Measurements from ENCODE around the gene RBPJ. TPM values are rescaled to one million over a fixed set of nuclear protein-coding genes. Genes with fewer than 3 reads are reported as not detected.

RBPJ gene
- total and polyA plus RNA-seq, 2 of the 8 experiments (the other 6 are each of a cell fraction or from before 2014, with no cell fraction given): 65.5 to 217 TPM

GRCh38 chr4:26412381-26413372 lies 91.9 kb downstream of the RBPJ start:
- Histone ChIP-seq H2BK12ac (ENCODE audit: low read depth, low read length) (no peak overlapping the region), H3K18ac (ENCODE audit: extremely low read depth, low read length) (peak overlapping the region; percentile 49; the same call in 1 of the 2 replicates), H3K4ac (replicated peaks; ENCODE audit: insufficient read length, low read depth, low read length) (no peak overlapping the region), H3K56ac (replicated peaks; ENCODE audit: insufficient read length, low read depth, low read length) (no peak overlapping the region), H3K14ac (ENCODE audit: insufficient read length) (no peak overlapping the region), H3K23me2 (ENCODE audit: low read depth, low read length) (no peaks in the 10 kb centered on the region), H2BK20ac (ENCODE audit: low read length) (no peak overlapping the region), H3K79me1 (ENCODE audit: low read depth, low read length) (peaks cover 2% of the 10 kb centered on the region; the same call in 1 of the 2 replicates), H3K36me3 (ENCODE audit: control insufficient read depth in 2 of 4, insufficient read depth in 4 of 4, low read length in 3 of 4) (peaks cover 0 to 33% (median 16%) of the 10 kb centered on the region in 4 experiments; a peak in 5 of 8 replicates), H3K27ac (ENCODE audit: low read depth, low read length) (0 out of 2 replicates have a peak overlapping the region, but pooled peaks have one; percentile 18), H3K23ac (ENCODE audit: insufficient read length) (no peak overlapping the region), H4K20me1 (replicated peaks in 1 of 2; ENCODE audit: control insufficient read depth in 1 of 2, insufficient read depth in 2 of 2, low read length in 2 of 2) (no peaks in the 10 kb centered on the region), H4K5ac (ENCODE audit: insufficient read length, low read depth, low read length) (no peak overlapping the region), H2BK15ac (ENCODE audit: low read length) (peak overlapping the region; percentile 50; the same call in 1 of the 2 replicates), H3K9me3 (ENCODE audit: insufficient read depth in 2 of 2, low read depth in 1 of 2, low read length in 1 of 2) (no peaks in the 10 kb centered on the region; a peak in 1 of 4 replicates), H2BK120ac (replicated peaks; ENCODE audit: low read depth, low read length) (no peak overlapping the region), H3K9ac (replicated peaks in 1 of 4; ENCODE audit: extremely low read depth in 1 of 4, low read depth in 3 of 4, low read length in 3 of 4) (no peak overlapping the region), H4K91ac (replicated peaks; ENCODE audit: insufficient read length, low read length) (no peak overlapping the region), H3K79me2 (ENCODE audit: control insufficient read depth in 1 of 2, insufficient read depth in 2 of 2, low read length in 2 of 2) (peaks cover 0 to 79% of the 10 kb centered on the region in 2 experiments; a peak in 3 of 4 replicates), H2BK5ac (ENCODE audit: low read depth, low read length) (no peak overlapping the region; the same call in none of the 2 replicates), H3K4me2 (ENCODE audit: insufficient read depth in 1 of 2, low read depth in 2 of 2, low read length in 2 of 2) (no peak overlapping the region), H3K27me3 (replicated peaks in 1 of 4; ENCODE audit: control insufficient read depth in 3 of 4, extremely low read depth in 1 of 4, insufficient read depth in 3 of 4, low read length in 3 of 4) (no peaks in the 10 kb centered on the region), H4K8ac (ENCODE audit: extremely low read depth, insufficient read depth, low read length) (no peak overlapping the region), H3K4me3 (ENCODE audit: extremely low read depth in 1 of 4, insufficient read depth in 2 of 4, low read depth in 3 of 4, low read length in 4 of 4) (no peak overlapping the region), H2AK5ac (ENCODE audit: low read depth, low read length) (no peak overlapping the region; the same call in 1 of the 2 replicates), H3K4me1 (replicated peaks in 1 of 4; ENCODE audit: control insufficient read depth in 3 of 4, insufficient read depth in 4 of 4, low read length in 3 of 4) (peaks cover 0 to 5% (median 1%) of the 10 kb centered on the region in 4 experiments; a peak in 2 of 7 replicates), H2AFZ (ENCODE audit: low read length) (no peak overlapping the region)
- POLR2A ChIA-PET (ENCODE audit: partially characterized antibody): interaction anchor here (0.6 to 1.3 kb wide), 2 partner anchors 19 to 415 kb away, joined by 3 read pairs; no protein-coding TSS in a partner anchor
- CTCF ChIA-PET (ENCODE audit: partially characterized antibody): interaction anchor here (0.8 to 7.9 kb wide), 8 partner anchors 14 to 383 kb away, joined by 3 to 66 read pairs (median 4); no protein-coding TSS in a partner anchor
- DNase-seq (ENCODE audit: low read depth in 1 of 2, low spot score in 2 of 2): no peak
- 89% methylated on average over 7 of the region's 7 CpGs; no CpG with 5 or more reads in 1 of the 2 experiments for WGBS, 2 experiments (ENCODE audit: extremely low coverage in 1 of 2, insufficient coverage in 1 of 2, insufficient read length in 1 of 2, insufficient replicate concordance in 2 of 2, low coverage in 1 of 2, low lambda C conversion rate in 2 of 2, missing lambda C conversion rate in 1 of 2)
- FAIRE-seq: no peak
- TF ChIP-seq ATF3 (IDR thresholded peaks at IDR 0.05; ENCODE audit: insufficient read depth, low read depth, low read length): no peak

Measured in H1 (cell line).